GM21576 (cell line): ENCODE measurements around the gene DCLK2.

Source experiments
- ATAC-seq: cut with Tn5 transposase; IDR thresholded peaks from one replicate; pipeline ENCODE4 v1.9.1; 2021; ENCODE audit warnings: mild to moderate bottlenecking, moderate library complexity; ENCODE audit not compliant: unreplicated experiment

The DCLK2 gene

GRCh38 chr4:150256225-150256620 lies 178.0 kb downstream of the DCLK2 start:
- ATAC-seq, result no peak

DNA sequence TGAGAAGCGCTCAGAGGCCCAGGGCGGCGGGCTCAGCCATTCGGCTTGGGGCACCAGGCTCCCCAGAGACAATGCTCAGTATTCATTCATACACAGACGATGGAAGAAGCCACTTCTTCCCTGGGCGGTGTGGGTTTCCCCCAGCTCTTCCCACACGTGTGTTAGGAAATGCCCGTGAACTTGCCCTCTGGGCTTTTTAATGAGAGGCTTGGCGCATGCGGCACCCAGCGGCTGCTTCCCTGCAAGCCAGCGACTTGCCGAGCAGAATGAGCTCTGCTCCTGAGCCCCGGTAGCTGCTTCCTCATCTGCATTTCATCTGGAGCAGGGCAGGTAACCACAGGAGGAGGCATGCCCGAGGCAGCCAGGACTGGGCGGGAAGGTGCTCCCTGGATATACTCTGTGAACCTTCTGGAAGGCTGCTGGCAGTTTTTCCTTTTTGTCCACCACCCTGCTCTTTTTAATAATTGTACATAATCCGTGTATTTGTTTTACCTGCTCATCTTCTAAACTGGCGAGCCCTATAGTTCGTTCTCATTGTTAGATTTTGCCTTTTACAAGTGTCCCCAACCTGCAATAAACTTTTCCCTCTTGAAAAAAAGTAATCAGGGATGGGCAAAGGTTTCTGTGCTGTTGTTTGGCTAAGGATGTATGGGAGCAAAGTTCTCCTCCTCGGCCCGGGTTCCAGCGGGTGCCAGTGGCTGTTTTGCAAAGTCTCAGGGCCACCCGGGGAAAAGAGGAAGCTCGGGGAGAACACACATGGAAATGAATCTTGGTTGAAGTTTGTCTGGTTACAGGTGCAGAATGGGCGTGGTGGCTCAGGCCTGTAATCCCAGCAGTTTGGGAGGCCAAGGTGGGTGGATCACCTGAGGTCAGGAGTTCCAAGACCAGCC lies 178.8 kb downstream of the DCLK2 start:
- ATAC-seq, result no peak

- no peak for ATAC-seq
These were observed 180.3 kb downstream of the DCLK2 start for GRCh38 chr4:150258569-150258968.

GRCh38 chr4:150259861-150260567 lies 181.8 kb downstream of the DCLK2 start:
- ATAC-seq, result no peak

DNA sequence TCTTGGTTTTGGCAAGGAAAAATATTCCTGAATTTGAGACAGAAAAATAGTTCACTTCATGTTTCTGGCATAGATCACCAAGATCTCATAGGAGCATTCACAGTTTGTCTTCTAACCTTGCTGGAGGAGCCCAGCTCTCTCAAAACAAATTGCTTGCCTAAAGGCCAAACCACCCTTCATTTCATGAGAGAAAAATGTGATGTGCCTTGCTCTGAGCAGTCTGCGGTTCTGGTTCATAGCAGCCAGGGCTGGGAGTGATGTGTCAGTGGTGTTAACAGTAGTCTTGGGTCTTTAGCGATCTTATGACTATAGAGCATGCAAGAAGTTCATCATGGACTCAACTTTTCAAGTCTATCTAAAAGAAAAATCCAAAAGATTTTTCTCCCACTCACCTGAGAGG lies 183.3 kb downstream of the DCLK2 start:
- ATAC-seq, result no peak

- no peak for ATAC-seq
These were observed 184.4 kb downstream of the DCLK2 start for GRCh38 chr4:150262611-150263010.

DNA sequence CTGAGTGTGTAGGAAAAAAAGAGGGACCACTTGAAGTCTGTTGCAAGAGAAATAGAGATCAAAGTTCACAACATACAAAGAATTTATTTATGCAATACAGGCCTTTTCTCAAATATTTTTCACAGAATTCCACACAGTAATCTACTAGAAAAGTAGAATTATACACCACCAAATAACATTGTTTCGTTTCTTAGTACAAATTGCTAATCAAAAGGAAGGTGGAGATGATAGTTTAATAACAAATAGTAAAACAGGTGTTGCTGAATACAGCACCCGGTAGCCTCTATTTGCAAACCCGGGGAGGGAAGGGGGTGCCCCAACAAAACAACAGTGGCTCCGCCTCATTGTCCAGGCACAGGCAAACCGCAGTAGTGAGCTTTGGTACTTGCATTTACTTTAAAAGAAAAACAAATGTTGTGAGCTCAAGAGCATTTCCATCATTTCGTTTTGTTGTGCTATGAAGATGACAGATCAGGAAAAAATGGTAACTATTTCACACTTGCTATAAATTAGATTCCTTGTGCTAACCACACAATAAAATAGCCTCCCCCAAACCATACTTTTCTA lies 186.4 kb downstream of the DCLK2 start:
- ATAC-seq, result no peak

DNA sequence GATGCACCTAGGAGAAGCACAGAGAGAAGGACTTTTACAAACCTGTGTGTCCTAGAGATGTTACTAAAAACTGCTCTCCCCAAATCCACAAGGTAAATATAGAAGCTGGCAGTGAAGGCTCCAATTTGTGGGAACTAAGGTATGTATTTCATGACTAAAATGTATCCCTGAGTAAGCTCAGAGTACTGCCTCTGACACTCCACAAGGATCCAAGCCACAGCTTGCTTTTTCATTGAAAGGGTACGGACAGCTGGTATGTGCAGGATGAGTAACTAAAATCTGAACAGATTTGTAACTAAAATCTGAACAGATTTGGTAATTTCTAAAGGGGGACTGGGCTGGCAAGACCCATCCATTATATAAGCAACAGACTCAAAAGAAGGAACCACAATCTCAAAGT lies 187.6 kb downstream of the DCLK2 start:
- no peak for ATAC-seq

- ATAC-seq, result no peak
These were observed 190.2 kb downstream of the DCLK2 start for GRCh38 chr4:150268444-150268843.

DNA sequence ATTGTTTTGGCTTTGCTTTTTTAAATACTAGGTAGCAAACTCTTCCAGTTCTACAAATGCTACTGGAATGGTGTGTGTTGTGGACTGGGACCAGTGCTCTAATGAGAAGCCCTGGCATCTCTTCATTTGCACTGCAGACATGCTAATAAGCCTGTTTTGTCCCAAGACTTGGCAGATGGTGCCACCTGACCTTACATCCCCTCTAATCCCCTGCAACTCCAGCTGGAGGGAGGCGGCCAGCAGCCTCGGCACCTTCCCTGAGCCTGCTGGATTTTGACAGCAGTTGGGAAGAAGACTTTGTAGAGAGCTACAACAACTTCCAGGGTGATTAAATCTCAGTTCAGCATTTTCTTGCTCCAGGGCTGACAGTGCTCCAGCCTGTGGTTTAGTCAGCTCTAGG lies 200.0 kb downstream of the DCLK2 start:
- no peak for ATAC-seq

DNA sequence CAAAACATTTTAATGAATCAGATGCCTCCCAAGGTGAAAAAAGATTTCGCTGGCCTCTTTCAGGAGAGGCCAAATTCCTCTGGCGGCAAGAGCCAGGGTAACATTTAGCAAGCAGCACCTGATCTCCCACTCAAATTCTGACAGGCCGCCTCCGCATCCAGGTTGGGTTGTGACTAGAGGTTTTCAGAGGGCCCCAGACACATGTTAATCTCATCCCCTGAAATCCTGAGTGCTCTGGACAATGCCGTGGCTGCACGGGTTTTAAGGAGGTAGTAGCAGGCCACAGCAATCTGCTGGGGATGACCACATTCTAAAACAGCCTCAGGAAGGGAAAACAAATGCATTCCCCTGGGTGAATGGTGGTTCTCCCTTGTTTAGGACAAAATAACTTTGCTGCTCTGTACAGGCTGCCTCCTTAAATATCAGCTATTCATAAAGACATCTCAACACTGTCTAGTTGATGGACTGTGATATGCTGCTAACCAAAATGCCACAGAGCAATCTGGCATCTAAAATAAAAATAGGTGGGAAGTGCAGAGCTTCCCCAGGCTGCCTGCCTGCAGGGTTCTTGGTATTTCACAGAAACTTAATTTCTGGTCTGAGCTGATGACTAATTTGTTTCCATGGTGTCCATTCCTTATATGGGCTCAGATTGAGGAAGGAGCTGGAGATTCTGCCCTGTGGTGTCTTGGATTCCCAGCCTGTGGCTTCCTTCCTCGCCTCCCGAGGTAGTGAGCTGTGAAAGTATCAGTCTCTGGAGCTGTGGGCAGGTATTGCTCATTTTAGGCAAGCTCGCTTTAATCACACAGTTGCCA lies 202.0 kb downstream of the DCLK2 start:
- no peak for ATAC-seq

DNA sequence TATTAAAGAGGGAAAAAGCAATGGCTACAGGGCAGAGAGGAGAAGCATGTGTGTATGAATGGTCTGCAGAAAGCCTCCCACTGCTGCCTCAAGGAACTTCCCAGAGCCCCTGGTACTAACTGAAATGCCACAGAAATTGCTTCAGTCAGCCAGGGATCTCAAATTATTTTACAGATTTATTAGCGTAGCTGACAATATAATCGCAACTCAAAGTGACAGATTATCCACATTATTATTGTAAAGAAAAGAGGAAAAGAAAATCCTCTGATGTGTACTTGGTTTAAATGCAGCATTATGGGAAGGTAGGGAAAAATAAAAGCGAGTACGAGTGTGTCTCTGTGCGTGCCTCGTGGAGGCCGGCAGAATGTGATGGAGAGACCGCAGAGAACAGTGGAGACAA lies 202.7 kb downstream of the DCLK2 start:
- ATAC-seq, result no peak

- ATAC-seq, result no peak
These were observed 205.4 kb downstream of the DCLK2 start for GRCh38 chr4:150283689-150284088.

GRCh38 chr4:150286656-150287055 lies 208.4 kb downstream of the DCLK2 start:
- ATAC-seq, result no peak

GRCh38 chr4:150289198-150289597 lies 211.0 kb downstream of the DCLK2 start:
- ATAC-seq, result no peak

- no peak for ATAC-seq
These were observed 211.6 kb downstream of the DCLK2 start for GRCh38 chr4:150289881-150290280.

DNA sequence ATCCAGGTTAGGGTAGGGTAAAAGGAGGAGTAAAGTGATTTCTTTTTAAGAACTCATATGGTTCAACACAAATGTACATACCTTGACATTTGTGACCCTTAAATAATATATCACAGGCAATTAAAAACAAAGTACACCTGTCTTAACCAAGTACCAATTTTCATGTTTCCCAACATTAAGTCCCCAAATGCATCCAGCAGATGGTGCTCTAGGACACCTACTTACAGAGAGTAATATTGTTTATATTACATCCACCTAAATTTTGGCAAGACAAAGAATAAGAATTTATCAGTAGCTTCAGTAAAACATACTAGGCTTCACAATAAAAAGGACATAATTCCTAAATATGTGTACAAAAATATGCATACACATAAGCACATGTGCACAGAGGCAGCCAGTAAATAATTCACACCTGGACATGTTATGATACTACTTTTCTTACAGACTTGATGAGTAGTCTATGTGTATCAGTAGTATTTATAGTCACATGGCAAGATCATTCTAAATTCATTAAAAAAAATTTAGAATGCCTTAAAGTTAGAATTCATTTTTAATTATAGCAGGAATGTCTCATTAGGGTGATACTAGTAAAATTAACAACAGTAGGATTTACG lies 219.7 kb downstream of the DCLK2 start:
- no peak for ATAC-seq

DNA sequence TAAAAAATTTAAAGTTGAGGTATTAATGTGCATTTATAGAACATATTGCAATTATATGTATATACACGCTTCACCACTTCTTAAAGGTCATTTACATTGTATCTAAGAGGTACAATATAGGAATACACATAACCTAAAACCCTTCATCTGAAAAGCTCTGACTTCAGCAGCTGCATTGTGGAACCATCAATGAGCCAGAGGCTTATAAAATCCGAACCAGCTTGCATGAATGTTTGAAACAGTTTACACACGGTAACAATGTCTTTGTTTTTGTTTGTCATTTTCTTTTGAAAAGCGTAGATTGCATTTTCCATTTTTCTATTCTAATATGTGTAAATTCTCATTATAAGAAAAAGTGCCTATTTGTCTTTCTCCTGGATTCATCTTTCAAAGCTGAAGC lies 221.6 kb downstream of the DCLK2 start:
- no peak for ATAC-seq

DNA sequence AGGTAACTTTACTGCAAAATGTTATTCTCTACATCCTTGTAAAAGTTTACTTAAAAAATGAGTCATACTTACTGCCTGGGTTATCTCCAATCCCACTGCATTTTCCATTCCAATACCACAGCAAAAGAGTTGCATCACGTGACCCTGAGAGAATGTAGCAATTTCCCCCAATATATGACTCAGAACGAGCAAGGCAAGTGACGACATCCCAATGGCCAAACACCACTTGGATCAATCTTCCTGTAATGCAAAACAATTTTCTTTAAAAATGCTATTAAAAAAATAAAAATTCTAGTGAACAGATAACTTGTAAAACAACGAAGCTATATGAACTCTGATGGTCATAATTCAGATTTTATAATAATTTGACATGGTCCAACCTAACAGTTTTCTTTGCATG lies 224.3 kb downstream of the DCLK2 start:
- ATAC-seq, result no peak

- ATAC-seq, result no peak
These were observed 227.8 kb downstream of the DCLK2 start for GRCh38 chr4:150305995-150306394.

- ATAC-seq, result no peak
These were observed 228.5 kb downstream of the DCLK2 start for GRCh38 chr4:150306719-150307118.
